NCI-H187 (cell line): Measurements from ENCODE around the gene VHLL.
"Not testable (repeated sequence)": the region's sequence is repeated elsewhere in the genome, so short reads cannot be mapped to it uniquely, and the experiment has no call there.

Experiments
- DNase-seq, 2 experiments: peaks; one replicate each; lab custom pipeline; 2025; lab: John Stamatoyannopoulos, UW

The VHLL gene

DNA sequence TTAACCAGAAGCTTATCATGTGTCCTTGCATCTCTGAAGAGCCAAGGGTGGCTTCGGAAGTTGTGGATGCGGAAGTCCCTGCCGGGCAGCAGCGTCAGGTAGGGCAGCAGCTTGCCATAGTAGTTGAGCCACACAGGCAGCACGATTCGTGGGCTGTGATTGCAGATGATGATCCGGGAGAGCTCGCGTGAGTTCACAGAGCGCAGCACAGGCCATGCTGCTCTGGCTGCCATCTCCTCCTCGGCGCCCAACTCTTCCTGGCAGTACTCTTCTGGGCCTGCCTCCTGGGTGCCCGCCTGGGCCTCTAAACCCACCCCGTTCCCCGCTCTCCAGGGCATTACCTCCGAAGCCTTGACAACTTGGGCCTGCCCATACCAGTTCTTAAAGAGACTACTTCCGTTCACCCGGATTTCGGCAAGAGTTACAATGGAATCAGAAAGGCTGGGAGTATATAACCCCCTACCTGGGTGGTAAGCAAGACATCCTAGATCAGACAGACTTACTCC is at the start of gene VHLL:
Gene VHLL, minus strand, starts transcription at position 456 of the 506 bp plus-strand sequence. Its CDS starts 118 bp downstream, at position 338.
- no peak for DNase-seq

- DNase-seq = no peak
These were observed 48.2 kb upstream of the VHLL start for GRCh38 chr1:156347331-156347730.

- DNase-seq = no peak
These were observed 47.5 kb upstream of the VHLL start for GRCh38 chr1:156346636-156347035.

DNA sequence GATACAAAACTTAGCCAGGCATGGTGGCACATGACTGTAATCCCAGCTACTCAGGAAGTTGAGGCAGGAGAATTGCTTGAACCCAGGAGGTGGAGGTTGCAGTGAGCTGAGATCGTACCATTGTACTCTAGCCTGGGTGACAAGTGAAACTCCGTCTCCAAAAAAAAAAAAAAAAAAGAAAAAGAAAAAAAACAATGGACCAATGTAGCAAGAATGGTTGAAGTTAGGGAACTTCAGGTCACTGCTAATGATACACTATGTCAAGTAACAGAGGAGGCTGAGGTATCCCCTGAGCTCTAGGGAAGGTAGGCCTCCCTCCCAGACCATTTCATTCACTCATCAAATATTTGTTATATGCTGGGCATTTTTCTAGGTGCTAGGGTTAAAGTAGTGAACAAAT is 46.9 kb upstream of the VHLL start:
- DNase-seq = not testable (repeated sequence)

DNA sequence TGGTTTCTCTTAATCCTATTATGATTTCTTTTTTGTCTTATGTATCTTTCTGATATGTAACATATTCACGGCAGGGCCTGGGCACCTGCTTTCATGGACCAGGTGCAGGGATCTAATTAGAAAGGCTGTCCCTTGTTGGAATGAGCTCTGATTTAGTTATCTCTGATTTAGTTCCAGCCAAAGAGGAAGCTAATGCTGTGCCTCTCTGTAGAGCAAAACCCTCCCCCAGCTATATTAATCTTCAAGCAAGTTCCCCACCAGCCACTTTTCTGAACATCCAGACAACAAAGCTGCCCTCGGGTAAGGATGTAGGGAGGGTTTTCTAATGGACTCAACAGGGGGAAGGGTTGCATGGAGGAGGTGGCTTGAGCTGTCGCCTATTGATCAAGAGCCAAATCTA is 45.3 kb upstream of the VHLL start:
- no peak for DNase-seq

DNA sequence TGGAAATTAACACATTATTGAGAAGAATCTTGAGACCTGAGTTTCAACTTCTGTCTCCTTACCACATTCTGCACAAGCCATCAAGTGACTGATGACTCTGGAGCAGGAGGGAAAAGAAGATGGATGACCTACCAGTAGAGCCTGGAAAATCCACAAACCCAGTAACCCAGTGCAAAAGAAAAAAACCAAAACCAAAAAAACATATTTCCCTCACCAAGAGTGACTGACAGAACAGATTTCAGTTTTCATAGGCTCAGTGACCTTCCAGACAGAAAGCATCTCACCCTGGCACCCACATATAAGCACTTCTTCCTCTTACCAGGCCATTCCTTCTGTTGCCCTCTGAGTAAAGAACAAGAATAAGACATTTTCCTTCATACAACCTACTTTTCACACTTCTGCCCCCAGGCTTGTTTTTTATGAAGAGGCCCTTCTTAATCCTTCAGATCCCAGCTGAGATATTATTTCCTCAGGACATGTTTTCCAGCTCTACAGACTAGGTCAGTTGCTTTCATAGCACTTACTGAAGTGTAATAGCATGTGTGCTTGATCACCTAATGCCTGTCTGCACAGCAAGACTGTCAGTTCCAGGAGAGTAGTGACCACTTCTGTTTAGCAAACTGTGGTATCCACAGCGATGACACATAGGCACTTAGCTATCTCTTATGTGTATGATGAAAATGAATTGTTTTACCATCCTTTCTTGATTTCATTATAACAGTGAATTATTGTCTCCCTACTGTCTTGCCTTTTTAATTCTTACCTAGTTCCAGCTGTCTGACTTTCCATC is 43.3 kb upstream of the VHLL start:
- no peak for DNase-seq

DNA sequence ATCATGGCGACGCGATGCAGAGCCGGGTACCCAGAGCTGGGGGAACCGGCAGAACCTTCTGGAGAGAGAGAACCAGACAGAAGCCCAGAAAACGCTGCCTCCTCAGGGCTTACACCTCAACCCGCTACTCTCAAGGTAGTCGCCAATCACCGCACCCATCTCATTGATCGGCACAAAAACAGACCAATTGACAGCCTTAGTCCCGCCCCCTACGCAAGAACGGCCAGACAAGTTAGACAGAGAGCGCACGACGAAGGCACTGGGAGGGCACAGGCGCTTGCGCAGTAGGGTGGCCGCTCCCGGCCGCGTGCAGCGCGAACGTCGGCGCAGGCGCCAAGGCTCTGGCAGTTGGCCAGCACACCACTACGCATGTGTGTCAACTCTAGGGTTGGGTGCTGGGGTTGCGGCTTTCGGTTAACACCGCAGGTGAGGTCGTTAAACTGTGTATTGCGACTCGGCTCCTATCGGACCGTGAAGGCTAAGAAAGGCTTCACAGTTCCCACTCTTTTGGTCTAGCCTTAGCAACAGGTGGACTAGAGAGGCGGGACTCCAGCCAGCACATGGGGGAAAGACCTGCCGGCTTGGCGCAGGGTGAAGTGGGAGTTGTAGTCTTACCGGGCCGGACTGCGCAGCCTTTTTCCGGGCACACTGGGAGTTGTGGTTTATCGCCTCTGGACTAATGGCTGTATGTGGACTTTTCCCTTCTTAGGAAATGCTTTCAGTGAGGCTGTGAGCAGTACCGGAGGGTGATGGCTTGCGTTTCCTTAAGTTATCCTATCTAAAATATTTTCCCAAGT is 39.3 kb upstream of the VHLL start, which contains the start of the genes CCT3 and TSACC:
Gene CCT3, minus strand, starts transcription at position 113 of the 797 bp plus-strand sequence. Its CDS starts 108 bp downstream, at position 5.
Gene TSACC, plus strand, starts transcription at position 347 of the 797 bp plus-strand sequence. CDS start 1,232 bp downstream, outside the sequence.
- DNase-seq = peak; percentile 100

DNA sequence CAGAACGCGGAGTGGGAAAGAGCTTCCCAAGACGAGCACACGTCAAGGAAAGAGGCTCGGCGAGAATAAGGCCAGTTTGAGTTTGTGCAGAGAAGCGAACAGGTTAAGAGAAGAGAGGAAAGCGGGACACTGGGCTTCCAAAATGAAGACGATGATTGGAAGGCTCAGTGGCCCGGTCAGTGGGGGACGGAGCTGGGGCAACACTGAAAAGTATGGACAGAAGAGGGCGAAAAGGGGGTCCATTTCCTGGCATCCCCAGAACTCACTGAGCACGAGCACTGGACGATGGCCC is 38.7 kb upstream of the VHLL start:
- no peak for DNase-seq

- no peak for DNase-seq
These were observed 38.2 kb upstream of the VHLL start for GRCh38 chr1:156337052-156337887.

GRCh38 chr1:156336242-156336641 is 37.1 kb upstream of the VHLL start:
- DNase-seq = no peak

DNA sequence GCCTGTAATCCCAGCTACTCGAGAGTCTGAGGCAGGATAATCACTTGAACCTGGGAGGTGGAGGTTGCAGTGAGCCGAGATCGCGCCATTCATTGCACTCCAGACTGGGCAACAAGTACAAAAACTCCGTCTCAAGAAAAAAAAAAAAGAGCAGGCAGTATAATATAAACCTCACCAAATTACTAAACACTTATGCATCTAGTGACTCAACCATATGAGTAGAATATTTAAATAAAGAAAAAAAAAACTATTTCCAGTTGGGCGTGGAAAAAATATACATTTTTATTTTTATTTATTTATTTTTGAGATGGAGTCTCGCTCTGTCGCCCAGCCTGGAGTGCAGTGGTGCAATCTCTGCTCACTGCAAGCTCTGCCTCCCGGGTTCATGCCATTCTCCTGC is 24.1 kb upstream of the VHLL start:
- not testable (repeated sequence) for DNase-seq

DNA sequence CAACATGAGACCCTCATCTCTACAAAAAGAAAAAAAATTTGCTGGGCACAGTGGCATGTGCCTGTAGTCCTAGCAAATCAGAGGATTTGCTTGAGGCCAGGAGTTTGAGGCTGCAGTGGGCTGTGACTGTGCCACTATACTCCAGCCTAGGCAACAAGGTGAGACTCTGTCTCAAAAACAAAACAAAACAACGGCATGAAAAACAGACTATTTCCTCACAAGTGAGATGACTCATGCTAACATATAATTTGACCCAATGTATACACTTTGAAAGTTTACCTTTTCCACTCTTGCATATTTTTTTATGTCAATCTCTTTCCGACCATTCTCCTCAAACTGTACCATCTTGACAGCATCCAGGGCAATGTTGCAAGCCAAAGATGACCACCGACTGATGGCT is 21.5 kb upstream of the VHLL start:
- no peak for DNase-seq

GRCh38 chr1:156319664-156320063 is 20.6 kb upstream of the VHLL start:
- no peak for DNase-seq

DNA sequence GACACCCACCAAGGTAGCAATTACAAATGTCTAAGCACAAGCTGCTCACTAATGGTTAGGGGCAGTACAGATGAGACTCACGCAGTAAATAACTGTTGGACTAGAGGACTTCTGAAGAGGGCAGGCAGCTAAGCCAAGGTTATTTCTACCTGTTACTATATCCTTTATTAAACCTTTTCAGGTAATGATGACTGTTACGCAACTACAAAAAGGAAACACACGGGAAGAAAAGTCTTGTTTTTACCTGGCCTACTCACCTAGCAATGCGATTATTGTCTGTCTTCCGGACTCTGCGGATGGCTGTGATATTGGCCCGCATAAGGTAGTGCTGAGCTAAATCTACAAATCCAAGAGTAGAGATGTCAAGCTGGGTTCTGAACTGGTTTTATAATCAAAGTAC is 17.8 kb upstream of the VHLL start:
- no peak for DNase-seq

- DNase-seq = no peak
These were observed 11.9 kb upstream of the VHLL start for GRCh38 chr1:156310962-156311361.

DNA sequence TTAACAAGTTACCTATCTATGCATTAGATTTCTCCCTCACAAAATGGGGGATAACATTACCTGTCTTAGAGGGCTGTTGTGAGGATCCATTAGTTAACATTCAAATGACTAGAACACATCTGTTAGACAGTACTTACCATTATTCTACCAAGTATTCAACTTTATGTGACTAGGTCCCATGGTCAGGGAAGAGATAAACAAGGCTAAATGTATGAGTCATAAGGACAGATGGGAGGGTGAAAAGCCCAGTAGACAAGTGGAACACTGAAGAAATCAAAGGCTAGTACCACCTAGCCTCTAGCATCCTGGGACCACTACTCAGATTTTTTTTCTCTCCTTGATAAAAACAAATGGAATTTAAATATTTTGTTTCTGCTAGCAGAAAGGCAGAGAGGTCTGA is 9.0 kb upstream of the VHLL start:
- DNase-seq = no peak

DNA sequence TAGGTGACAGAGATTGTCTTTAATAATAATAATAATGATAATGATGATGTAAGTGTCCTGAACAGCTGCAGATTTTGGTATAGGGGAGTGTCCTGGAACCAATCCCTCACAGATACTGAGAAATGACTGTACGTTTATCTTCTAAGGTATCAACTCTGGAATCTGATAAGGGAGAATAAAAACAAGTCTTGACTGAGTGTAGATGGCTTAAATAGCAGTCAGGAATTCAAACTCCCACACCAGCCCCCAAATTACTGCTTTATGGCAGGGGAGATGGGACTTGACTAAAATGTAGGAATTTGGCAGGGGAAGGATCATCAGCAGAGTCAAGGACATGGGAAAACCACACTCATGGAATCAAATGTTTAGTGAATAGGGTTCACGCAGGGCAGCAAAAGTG is 6.1 kb upstream of the VHLL start:
- DNase-seq = no peak

DNA sequence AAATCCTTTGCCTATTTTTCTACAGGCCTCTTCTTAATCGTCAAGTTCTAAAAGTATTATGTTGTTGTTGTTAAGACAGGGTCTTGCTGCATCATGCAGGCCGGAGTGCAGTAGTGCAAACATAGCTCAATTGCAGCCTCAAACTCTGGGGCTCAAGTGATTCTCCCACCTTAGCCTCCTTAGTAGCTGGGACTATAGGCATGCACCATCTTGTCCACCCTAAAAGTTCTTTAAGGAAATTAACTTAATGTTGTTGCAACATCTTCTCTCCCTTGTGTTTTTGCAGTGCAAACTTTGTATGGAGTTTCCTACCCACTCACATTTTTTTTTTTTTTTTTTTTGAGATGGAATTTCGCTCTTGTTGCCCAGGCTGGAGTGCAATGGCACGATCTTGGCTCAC is 4.1 kb upstream of the VHLL start:
- DNase-seq = no peak

DNA sequence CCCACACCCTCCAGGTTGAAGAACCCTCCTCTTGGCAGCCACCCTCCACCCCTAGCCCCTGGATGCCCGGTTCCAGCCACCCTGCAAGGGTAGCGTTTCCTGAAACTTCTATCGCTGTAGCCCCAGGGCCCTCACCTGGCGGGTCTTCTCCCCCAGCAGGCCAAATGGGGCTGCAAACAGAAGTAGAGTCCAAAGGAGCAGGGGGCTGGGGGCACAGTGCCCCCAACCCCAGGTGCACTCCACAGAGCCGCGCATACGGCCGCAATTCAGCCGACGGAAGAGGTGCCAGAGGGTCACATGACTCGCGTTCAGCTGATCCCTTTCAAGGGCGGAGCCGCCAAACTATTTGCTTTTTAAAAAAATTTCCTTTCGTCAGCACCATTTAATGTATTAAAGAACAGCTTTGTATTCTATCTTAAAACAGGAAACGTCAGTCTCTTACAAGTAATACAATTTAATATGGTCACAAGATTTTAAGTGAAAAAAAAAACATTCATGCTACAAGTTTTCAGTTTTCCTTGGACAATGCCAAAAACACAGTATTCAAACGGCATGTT is 3.6 kb downstream of the VHLL start, which contains the start of gene GLMP:
Gene GLMP, minus strand, starts transcription at position 289 of the 557 bp plus-strand sequence. Its CDS starts 34 bp downstream, at position 255.
- peak; percentile 60 to 71 for DNase-seq

DNA sequence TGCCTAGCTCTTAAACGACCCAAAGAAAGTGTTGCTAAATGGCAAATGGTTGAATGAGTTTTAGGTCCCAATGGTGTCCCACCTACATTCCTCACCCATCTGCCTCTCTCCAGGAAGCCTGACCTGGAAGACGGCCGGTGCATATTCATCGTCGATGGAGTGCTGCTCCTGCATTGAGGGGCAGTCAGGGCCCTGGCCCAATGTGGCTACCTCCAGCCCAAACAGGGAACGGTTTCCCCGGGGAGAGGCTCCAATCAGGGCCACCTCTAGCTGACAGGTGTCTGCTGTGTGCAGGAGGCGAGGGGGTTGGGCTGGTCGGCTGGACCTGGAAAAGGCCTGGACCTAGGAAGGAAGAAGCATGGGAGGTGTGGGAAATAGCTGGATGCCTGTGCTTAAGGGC is 5.2 kb downstream of the VHLL start:
- no peak for DNase-seq

DNA sequence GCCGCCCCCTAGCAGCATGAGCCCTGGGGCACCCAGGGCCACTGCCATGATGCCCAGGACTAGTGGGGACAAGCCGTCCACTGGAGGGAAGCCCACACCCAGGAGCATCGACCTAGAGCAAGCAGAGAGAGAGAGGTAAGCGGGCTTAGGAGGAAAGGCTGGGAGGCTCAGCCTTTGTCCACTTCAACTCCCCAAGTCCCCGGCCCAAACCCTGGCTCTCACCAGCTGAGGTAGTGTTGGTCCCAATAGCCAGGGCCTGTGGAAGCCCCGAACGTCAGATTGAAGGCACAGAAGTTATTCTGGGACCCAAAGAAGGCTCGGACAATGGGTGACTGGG is 6.0 kb downstream of the VHLL start:
- DNase-seq = no peak
